GM21737 (cell line): ENCODE results near the gene SHF.
A peak's percentile ranks its signal among the peaks of the same experiment; 100 is the strongest.

Source experiments
- ATAC-seq: cut with Tn5 transposase; IDR thresholded peaks from one replicate; pipeline ENCODE4 v1.9.1; 2021; ENCODE audit warnings: mild to moderate bottlenecking, moderate library complexity; ENCODE audit not compliant: unreplicated experiment

SHF gene

GRCh38 chr15:45128971-45129639, 58.7 kb downstream of the SHF start:
- ATAC-seq, result no peak

GRCh38 chr15:45126535-45127158, 61.1 kb downstream of the SHF start:
- no peak for ATAC-seq

- no peak for ATAC-seq
These were observed 64.4 kb downstream of the SHF start for GRCh38 chr15:45123397-45123796.

- ATAC-seq, result no peak
These were observed 65.0 kb downstream of the SHF start for GRCh38 chr15:45122719-45123118.

GRCh38 chr15:45121706-45122417, 65.9 kb downstream of the SHF start:
- ATAC-seq, result no peak

GRCh38 chr15:45121020-45121419, 66.7 kb downstream of the SHF start:
- ATAC-seq, result no peak

- ATAC-seq, result no peak
These were observed 67.4 kb downstream of the SHF start for GRCh38 chr15:45120081-45120972.

- ATAC-seq, result no peak
These were observed 68.8 kb downstream of the SHF start for GRCh38 chr15:45118996-45119395.

- peak; percentile 88 for ATAC-seq
These were observed 69.6 kb downstream of the SHF start for GRCh38 chr15:45118131-45118588.

- no peak for ATAC-seq
These were observed 70.2 kb downstream of the SHF start for GRCh38 chr15:45117308-45118130.
